Stimulated activated CD8-positive, alpha-beta memory T cell treated with anti-CD3 and anti-CD28 coated beads, Interleukin-15, amount 100 ng/mL, for 4 hours (primary cell): ENCODE measurements around the gene ZBTB7C.

Source experiments
- DNase-seq, 2 donors: peaks; one replicate each; pipeline ENCODE4 v3.0.0-alpha.2; 2020; ENCODE audit warnings: low read depth in 2 of 2

ZBTB7C gene

DNA sequence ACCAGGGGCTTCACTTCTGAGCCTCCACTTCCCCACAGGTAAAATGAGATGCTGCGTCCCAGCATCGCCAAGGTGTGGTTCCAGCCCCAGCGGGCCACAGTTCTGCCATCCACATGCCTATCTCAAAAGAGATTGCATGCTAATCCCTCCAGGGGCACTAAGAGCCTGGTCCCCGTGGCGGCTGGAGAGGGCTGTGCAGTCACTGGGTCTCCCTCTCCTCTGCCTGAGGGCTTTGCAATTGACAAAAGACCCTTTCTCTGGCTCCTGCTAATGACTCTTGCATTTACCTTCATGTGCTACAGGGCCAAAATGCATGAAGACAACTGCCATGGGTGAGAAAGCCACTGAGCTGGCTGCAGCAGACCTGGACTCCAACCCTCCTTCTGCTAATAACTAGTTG, 18.5 kb downstream of the ZBTB7C start:
- DNase-seq: no peak

DNA sequence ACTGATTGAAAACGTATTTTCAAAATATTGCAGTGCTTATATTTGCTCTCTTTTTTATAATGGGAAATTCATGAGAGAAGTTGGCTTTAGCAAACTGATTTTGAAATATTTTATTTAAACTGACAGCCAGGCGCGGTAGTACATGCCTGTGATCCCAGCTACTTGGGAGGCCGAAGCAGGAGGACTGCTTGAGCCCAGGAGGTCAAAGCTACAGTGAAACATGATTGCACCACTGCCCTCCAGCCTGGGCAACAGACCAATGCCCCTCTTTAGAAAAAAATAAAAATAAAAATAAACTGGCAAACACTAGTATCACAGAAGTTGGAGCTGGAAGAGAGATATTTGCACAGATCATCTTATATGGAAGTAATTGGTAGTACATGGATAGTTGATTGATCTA, 20.7 kb downstream of the ZBTB7C start:
- no peak for DNase-seq

DNA sequence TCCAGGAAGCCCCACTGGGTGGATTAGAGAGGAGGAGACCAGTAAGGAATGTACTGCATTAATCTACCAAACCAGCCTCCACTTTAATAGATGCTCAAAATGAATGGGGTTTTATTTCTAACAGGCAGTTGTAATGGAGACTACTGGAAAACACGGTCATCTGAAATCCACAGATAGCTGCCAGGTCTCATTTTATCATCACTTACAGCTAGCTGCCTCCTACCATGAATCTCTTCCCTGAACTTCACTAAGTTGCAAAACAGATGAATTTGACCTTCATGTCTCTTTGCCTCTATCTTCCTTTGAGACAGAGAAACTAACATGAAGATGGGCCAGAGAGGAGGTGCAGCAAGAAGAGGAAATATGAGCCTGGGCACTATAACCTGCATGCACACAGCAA, 21.9 kb downstream of the ZBTB7C start:
- DNase-seq: no peak

DNA sequence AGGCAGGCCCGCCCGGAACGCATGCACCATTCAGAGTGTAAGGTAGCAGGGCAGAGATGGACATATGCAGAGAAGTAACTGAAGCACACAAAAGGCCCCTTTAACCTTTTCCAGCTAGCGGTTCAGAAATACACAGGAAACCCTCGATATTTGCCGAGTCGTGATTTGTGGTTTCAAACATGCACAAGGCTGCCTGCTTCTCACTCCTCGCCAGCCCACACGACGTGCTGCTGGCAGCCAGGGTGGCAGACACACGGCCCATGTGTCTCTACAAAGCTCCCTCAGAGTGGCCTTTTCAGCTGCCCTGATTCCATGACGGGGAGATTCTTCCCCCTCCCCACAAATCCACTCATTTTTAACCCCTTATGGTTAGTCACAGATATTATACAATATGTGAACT, 23.6 kb downstream of the ZBTB7C start:
- DNase-seq: no peak

GRCh38 chr18:48376934-48377333, 32.2 kb downstream of the ZBTB7C start:
- no peak for DNase-seq

DNA sequence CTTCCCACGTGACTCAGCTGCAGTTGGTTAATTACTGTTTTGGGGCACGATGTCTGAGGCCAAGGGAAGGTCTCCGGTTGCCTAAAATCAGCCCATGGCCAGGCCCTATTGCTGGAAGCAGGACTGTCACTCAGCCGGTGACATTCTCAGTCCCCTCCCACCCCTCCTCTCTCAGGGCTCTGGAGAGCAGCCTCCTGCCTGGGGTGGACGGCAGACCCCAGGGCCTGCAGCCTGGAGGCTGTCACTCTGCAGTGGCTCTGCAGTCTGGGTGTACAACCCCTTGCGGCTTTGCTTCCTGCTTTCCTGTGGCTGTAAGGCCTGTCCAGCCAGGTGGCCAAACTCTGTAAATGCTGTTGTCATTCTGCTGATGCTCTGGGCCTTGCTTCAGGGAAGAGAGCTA, 32.8 kb downstream of the ZBTB7C start:
- DNase-seq: no peak

DNA sequence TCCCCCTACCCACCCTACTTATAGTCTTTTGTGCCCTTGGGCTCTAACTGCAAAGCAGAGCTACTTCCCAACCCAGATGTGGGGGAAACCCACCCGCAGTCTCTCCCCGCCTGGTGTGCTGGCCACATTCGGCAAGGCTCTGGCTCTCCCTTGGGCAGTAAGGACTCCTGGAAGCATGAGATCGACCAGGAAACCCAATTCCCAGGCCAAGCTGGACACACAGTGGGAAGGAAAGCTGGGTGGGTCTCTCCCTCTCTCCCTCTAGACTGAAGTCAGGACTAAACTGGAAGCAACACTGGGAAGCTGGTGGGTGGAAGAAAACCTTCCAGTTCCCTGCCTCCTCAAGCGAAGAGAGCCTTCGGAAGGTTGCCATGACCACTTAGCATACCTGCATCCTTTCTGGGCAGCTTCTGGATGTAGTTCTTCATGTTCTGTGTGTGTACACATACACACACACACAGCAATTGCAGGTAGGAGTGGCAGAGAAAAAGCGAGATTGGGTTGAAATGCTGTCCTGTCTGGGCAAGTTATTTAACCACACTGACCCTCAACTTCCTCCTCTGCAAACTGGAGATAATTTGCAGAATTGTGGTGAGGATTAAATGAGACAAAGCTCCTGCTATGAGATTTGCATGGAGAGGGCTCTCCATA, 33.9 kb downstream of the ZBTB7C start:
- no peak for DNase-seq

DNA sequence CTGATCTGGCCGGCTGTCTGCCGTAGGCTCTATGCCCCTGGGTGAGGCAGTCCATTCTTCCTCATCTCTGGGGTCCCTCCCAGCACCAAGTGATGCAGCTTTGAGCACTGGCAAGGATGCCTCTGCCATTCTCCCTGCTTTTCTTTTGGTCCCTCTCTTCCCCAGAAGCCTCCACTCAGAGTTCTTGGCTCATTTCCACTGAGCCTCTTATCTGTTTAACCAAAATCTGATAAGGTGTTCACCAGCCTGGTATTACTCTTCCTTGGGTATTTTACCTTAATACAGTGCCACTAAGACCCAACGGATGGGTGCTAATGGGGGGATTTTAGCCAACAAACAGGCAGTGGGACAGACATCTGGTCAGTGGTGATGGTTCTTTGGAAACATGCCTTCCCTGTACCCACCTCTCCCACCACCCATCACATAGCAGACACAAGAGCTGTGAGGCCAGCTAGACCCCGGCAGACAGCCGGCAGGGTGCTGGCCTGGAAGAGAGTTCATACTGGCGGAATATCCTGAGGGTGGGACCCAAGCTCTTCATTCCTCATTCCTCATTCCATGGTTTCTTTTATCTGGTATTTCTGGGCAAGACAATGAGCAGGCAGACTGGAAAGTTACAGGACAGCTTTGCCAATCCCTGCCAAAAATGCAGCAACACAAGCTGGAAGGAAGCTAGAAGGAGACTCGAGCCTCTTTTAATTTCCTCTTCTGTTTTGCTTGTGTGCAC, 34.6 kb downstream of the ZBTB7C start:
- no peak for DNase-seq

GRCh38 chr18:48371854-48372602, 37.2 kb downstream of the ZBTB7C start:
- no peak for DNase-seq

- no peak for DNase-seq
Observed at GRCh38 chr18:48367557-48367956, 41.6 kb downstream of the ZBTB7C start.

DNA sequence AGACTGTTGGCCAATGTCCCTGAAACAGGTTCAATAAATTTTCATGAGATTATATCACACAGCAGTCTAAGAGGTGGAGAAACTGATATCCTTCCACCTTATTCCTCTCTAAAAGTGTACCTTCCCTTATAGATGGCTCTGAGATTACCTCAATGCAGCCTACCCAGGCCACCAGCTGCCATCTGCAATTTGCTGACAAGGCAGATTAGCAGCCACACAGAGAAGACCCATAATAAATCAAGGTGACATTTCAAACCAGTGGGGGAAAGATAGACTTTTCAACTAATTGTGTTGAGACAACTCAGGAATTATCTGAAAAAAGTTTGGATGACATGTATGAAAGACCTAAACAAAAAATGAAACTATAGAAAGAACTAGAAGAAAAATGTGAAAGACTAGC, 43.2 kb downstream of the ZBTB7C start:
- DNase-seq: no peak

DNA sequence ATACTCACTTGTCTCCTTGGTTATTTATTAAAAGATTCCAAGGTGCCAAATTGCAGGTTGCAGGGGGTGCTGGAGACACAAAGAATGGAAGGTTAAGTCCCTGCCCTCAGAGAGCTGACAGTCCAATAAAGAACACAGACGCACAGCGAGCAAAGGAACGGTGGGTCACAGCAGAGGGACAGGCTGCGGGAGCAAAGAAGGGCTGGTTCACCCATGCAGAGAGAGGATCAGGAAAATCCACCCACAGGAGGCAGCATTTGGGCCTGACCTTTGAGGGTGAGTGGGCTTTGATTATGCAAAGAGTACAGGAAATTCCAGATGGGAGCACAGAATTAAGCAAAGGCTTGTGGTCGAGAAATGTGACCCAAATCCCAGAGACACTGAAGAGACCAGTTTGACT, 45.0 kb downstream of the ZBTB7C start:
- no peak for DNase-seq

DNA sequence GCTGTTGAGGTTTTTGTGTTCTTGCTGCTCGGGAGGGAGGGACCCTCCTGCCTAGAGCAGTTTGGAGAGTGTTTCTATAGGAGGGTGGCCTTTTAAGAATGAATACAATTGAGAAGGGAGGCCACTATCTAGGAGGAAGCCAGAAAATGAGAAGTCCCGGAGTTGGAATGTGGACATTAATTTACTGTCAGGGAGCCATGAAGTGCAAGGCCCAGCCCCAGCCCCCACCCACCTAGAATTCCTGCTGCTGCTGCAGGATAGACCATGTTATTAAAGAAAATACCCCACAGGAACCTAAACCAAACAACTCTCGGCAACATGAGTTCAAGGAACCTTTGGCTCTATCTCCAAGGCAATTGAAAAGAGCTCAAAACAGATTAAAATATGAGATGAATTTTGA, 46.0 kb downstream of the ZBTB7C start:
- no peak for DNase-seq

DNA sequence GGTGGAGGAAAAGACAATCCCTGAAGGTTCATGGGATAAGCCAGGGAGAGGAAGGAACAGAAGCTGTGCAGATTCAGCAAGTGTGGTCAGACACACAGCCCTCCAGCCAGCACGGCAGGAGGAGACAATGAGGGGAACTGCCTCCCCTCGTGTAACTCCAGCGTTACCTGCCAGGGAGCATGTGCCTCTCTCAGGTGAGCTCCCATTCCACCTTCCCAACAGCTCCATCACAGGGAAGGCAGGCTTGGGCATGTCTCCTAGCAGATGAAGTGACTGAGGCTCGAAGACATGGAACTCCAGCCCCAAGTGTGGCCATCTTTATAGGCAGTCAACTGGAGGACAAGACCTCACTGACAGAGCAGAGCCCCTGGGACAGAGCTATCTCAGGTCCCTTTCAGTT, 47.4 kb downstream of the ZBTB7C start:
- no peak for DNase-seq

GRCh38 chr18:48360376-48361021, 48.7 kb downstream of the ZBTB7C start:
- no peak for DNase-seq

DNA sequence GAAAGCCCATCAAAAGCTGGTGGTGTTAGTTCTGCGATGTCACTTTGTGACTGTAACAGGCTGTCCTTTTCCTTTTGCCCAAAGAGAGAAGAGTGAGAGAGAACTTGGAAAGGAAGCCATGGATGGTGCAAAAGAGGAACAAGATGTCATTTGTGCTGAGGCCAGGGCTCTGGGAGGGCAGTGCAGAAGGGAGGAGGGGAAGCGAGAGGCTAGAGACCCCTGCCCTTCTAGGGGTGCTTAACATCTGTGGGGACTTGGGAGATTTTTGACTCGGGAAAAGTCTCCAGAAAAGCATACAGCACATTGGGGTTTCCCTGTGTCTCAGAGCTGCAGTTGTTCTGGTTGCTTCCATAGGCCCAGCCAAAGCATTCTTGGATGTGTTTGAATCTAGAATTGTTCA, 49.6 kb downstream of the ZBTB7C start:
- no peak for DNase-seq

DNA sequence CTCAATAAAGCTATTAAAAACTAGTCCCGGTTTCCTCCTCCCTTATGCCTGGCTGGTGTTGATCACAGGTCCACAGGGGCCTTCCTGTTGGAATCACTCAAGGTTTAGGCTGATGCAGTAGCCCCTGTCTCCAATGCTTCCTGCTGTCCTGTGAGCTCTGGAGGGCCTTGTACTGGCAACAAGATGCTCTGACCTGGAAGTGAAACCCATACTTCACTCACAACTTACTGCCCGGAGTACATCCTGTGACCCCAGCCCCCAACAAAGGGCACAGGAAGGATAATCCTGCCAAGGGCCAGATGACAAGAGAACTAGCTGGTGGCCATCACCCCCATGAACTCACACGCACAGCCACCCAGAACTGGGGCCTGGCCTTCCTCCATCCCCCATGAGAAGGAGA, 50.3 kb downstream of the ZBTB7C start:
- no peak for DNase-seq

- DNase-seq: no peak
Observed at GRCh38 chr18:48356909-48357631, 52.1 kb downstream of the ZBTB7C start.

DNA sequence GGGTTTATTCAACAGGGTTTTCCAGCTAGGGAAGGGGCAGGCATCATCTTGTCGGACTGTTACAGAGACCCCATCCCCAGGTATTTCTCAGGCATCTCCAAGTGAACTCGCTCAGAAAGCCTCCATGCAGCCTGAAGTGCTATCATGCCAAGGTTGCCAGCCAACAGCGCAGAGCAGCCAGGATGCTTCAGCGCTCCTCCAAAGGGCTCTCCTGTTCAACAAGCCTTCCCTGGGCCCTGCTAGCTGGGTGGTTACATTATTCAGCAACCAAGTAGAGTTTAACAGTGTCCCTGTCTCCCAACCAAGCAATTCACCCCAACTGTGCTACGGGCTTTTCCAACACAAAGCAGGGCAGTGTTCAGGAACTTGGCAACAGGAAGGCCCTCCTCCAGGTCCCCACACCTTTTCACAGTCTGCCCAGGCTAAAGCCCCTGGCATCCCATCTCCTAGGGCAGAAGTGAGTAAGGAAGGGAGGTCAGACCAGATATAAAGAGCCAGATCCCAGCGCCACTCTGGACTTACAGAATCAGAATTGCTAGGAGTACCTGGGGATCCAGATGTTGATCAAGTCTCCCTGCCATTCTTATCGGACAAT, 52.9 kb downstream of the ZBTB7C start:
- DNase-seq: no peak

DNA sequence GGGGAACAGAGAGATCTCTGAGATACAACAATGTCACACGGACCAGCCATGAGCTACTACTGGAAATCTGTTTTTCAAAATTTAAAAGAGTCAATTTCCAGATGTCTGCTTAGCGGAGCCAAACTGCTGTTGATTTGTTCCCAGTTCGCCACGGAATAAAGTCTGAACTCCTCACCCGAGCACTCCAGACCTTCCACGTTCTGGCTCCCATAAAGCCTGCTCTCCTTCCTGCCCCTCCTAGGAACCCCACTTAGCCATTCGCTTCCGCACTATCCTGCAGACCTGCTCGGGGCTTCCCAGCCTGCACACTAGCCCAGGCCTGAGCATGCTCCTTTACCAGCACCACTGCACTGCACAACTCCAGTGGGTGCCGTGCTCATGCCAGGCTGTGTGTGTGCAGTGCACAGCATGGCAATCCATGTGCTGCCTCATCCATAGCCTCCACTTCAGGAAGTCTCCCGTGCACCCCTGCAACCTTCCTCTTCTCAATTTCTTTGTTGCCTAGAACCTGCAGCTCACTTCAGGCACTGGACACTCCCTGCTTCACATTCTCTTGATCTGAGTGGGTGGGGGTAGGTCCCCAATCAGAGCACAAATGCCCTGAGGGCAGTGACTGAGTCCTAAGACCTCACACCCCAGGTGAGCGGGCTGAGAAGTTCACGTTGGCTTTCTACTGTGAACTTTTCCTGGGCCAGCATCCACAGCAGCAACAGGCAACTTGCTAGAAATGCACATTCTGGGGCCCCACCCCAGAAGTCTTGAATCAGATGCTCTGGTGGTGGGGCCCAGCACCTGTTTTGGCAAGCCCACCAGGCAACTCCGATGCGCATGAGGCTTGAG, 53.7 kb downstream of the ZBTB7C start:
- no peak for DNase-seq
